ENCODE data around the gene TMEM95. TPM values are rescaled to one million over a fixed set of nuclear protein-coding genes. Genes with fewer than 3 reads are reported as not detected.
A peak's percentile ranks its signal among the peaks of the same experiment; 100 is the strongest.

TMEM95 gene
- total RNA-seq, 1 experiment from 2014 or later: not detected

DNA sequence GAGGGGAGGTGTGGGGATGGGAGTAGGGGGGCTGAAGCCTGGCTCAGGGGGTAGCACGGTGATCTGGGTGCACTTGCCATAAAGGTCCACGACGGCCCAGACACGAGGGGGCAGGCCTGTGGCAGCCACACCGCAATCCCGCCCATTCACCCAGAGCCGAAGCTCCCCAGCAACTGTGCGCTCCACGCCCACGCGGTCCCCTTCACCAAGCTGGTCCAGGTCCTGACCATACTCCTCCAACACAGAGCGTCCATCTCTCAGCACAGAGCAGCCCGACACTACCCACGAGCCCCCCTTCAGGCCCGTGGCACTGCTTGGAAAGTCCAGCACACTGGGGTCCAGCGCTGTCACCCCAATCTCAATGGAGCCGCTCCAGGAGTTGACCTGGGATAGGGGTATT is 27.5 kb upstream of the TMEM95 start:
- ChIA-PET POLR2A (interaction anchor here (0.9 to 1.2 kb wide), 2 partner anchors 34 to 77 kb away, joined by 3 read pairs; partner anchors contain the start of gene TMEM256), CTCF (interaction anchor here (0.6 kb wide), 1 partner anchor 10 kb away, joined by 3 read pairs; no protein-coding TSS in a partner anchor)
- intact Hi-C loops (cut with micrococcal nuclease): no loop called here
- no peak for TF ChIP-seq CTCF (IDR thresholded peaks at IDR 0.05; ENCODE audit: unreplicated experiment)
- Mint-ChIP-seq H3K36me3 (ENCODE audit: insufficient read depth, unreplicated experiment) (peaks cover 39% of the 10 kb centered on the region), H3K4me3 (ENCODE audit: unreplicated experiment) (no peak overlapping the region), H3K9me3 (ENCODE audit: unreplicated experiment) (no peaks in the 10 kb centered on the region), H3K27ac (ENCODE audit: low read depth, unreplicated experiment) (peak overlapping the region; percentile 96), H3K27me3 (ENCODE audit: insufficient read depth, unreplicated experiment) (no peaks in the 10 kb centered on the region), H3K4me1 (ENCODE audit: insufficient read depth, unreplicated experiment) (peaks cover 15% of the 10 kb centered on the region)
- no TSS peak for BruUV-seq (replicated peaks)
- DNase-seq (ENCODE audit: unreplicated experiment): no peak

DNA sequence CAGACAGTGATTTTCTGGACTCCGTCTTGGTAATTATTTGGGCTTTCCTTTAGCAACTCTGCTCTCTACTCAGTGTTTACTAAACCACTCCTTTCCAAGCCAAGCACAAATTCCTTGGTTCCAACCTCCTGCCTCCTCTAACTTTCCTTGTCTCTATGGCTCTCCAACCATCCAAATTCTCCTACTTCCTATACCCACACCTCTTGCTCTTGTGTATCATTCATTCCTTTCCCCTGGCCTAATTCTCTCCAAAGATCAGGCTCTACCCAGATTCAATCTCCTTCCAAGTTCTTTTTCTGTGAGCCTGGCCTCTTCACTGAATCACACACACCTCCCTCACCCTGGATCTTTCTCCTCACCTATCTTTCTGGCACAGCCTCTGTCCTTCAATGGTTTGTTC is 26.9 kb upstream of the TMEM95 start:
- TF ChIP-seq CTCF (IDR thresholded peaks at IDR 0.05; ENCODE audit: unreplicated experiment): no peak
- H3K36me3 Mint-ChIP-seq (ENCODE audit: insufficient read depth, unreplicated experiment): peaks cover 35% of the 10 kb centered on the region
- no peaks in the 10 kb centered on the region for H3K9me3 Mint-ChIP-seq (ENCODE audit: unreplicated experiment)
- peaks cover 15% of the 10 kb centered on the region for H3K4me1 Mint-ChIP-seq (ENCODE audit: insufficient read depth, unreplicated experiment)
- intact Hi-C loops (cut with micrococcal nuclease): no loop called here
- peak overlapping the region; percentile 99 for H3K4me3 Mint-ChIP-seq (ENCODE audit: unreplicated experiment)
- POLR2A ChIA-PET: interaction anchor here (0.6 to 3.6 kb wide), 7 partner anchors 14 to 704 kb away, joined by 3 to 54 read pairs (median 16); partner anchors contain the start of genes GPS2, KCTD11 and TMEM256
- BruUV-seq (replicated peaks): no TSS peak
- peak overlapping the region; percentile 96 for H3K27ac Mint-ChIP-seq (ENCODE audit: low read depth, unreplicated experiment)
- no peaks in the 10 kb centered on the region for H3K27me3 Mint-ChIP-seq (ENCODE audit: insufficient read depth, unreplicated experiment)
- DNase-seq (ENCODE audit: unreplicated experiment): no peak
- CTCF ChIA-PET: interaction anchor here (0.5 to 0.6 kb wide), 4 partner anchors 8 to 915 kb away, joined by 3 to 4 read pairs (median 3); no protein-coding TSS in a partner anchor

- Mint-ChIP-seq H3K4me1 (ENCODE audit: insufficient read depth, unreplicated experiment) (peaks cover 15% of the 10 kb centered on the region), H3K27ac (ENCODE audit: low read depth, unreplicated experiment) (peak within 1 kb of the TSS; percentile 96), H3K36me3 (ENCODE audit: insufficient read depth, unreplicated experiment) (peaks cover 31% of the 10 kb centered on the region), H3K9me3 (ENCODE audit: unreplicated experiment) (no peaks in the 10 kb centered on the region), H3K4me3 (ENCODE audit: unreplicated experiment) (peak within 1 kb of the TSS; percentile 99), H3K27me3 (ENCODE audit: insufficient read depth, unreplicated experiment) (no peaks in the 10 kb centered on the region)
- intact Hi-C loops (cut with micrococcal nuclease): no loop called here
- ChIA-PET POLR2A (interaction anchor here (0.6 to 3.6 kb wide), 27 partner anchors 10 to 703 kb away, joined by 3 to 54 read pairs (median 5); partner anchors contain the start of genes ACADVL, CD68, DLG4 and DVL2), CTCF (interaction anchor here (0.5 to 0.7 kb wide), 5 partner anchors 9 to 914 kb away, joined by 3 to 5 read pairs (median 3); no protein-coding TSS in a partner anchor)
- BruUV-seq (replicated peaks): no TSS peak
- TF ChIP-seq CTCF (IDR thresholded peaks at IDR 0.05; ENCODE audit: unreplicated experiment): no peak
- no peak for DNase-seq (ENCODE audit: unreplicated experiment)
Measured at GRCh38 chr17:7328840-7329373, 26.0 kb upstream of the TMEM95 start, which contains the start of gene NEURL4. TSS of gene NEURL4 (minus strand) at chr17:7329335. CDS start at chr17:7329312, 23 bp downstream.

DNA sequence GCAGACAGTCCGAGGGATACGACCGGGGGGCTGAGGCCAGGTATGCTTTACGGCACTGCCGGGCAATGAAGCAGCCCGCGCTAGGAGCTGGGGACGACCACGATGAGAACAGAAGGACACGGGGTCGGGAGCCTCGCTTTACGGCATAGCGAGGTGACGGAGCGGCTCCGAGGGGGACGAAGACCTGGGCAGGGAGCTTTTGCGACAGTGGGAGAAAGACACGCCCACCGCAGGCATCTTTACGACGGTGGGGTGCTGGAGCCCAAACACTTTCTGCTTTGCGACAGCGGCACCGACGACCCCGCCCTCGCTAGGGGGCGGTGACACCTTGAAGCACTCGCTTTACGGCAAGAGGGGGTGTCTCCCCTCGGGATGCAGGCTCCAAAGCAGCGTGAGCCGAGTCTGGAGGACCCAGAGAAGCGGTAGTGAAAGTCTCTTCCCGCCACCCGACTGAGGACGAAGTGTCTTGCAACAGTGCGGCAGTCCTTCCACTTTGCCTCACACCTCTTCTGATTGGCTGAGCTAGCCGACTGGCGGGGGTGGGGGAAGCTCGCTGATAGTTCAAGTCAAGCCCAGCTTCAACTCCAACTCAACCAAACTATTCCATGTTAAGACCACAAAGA is 25.5 kb upstream of the TMEM95 start:
- ChIA-PET CTCF (interaction anchor here (0.6 to 1.0 kb wide), 6 partner anchors 9 to 371 kb away, joined by 3 to 5 read pairs (median 4); no protein-coding TSS in a partner anchor), POLR2A (interaction anchor here (0.6 to 3.6 kb wide), 33 partner anchors 9 to 358 kb away, joined by 3 to 54 read pairs (median 4); partner anchors contain the start of genes ACADVL, CD68, DLG4 and DVL2)
- TF ChIP-seq CTCF (IDR thresholded peaks at IDR 0.05; ENCODE audit: unreplicated experiment): no peak
- intact Hi-C loops (cut with micrococcal nuclease): no loop called here
- H3K9me3 Mint-ChIP-seq (ENCODE audit: unreplicated experiment): no peaks in the 10 kb centered on the region
- peaks cover 26% of the 10 kb centered on the region for H3K36me3 Mint-ChIP-seq (ENCODE audit: insufficient read depth, unreplicated experiment)
- H3K4me3 Mint-ChIP-seq (ENCODE audit: unreplicated experiment): peak overlapping the region; percentile 99
- no peaks in the 10 kb centered on the region for H3K27me3 Mint-ChIP-seq (ENCODE audit: insufficient read depth, unreplicated experiment)
- no TSS peak for BruUV-seq (replicated peaks)
- H3K4me1 Mint-ChIP-seq (ENCODE audit: insufficient read depth, unreplicated experiment): peaks cover 15% of the 10 kb centered on the region
- peak; percentile 98 for DNase-seq (ENCODE audit: unreplicated experiment)
- H3K27ac Mint-ChIP-seq (ENCODE audit: low read depth, unreplicated experiment): peak overlapping the region; percentile 96

All from MCF 10A (cell line).